ENCODE measurements around the gene SUDS3. TPM values are rescaled to one million over a fixed set of nuclear protein-coding genes. Genes with fewer than 3 reads are reported as not detected.

The SUDS3 gene
- total RNA-seq, 6 experiments from 2014 or later: 9.7 to 15.9 (median 13.6) TPM

DNA sequence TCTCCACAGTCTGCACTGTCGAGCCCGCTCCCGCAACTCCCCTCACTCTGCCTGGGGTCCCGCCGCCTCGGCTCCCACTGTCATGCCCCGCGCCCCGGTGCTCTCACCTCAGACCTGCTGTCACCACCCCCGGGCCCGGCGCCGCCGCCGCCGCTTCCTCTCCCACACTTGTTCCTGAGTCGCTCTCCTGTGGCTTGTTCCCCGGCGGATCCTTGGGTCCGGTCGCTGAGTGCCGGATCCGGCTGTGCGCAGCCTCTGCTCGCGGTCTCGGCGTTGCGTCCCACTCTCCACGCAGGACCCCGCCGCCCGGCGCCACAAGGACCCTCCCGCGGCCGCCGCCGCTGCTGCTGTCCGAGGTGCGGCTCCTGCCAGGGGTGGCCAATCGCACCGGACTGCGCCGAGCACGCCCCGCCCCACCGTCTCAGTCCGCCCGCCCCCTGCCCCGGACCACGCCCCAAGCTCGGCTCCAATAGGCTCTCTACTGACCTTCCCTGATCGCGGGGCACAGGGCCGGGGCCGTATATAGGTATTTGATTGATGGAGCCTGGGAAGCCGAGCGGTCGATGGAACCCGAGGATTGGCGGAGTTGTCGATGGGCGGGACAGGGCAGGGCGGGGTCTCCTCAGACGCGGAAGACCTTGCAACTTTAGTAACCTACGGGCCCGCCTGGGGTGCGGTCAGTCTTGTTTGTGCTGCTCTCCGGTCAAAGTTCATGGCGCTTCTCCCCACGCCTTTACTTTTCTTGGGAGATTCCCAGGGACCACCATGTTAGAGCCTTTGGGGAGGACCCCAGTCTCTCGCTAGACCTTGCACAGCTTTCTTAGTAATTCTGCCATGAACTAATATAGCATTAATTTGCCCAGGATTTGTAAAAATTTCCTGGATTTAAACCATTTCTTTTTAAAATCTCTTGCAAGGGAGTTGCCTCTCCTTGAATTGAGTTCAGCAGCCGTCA, 3.5 kb upstream of the SUDS3 start, which contains the start of gene TAOK3:
Gene TAOK3, minus strand, starts transcription at position 367 of the 955 bp plus-strand sequence. CDS start 117,340 bp downstream, outside the sequence.
- WGBS (ENCODE audit: insufficient coverage, low coverage, low lambda C conversion rate, missing lambda C conversion rate): under 1% methylated on average over 24 of the region's 75 CpGs
- Histone ChIP-seq H3K27me3 (no peaks in the 10 kb centered on the region), H3K9me3 (no peaks in the 10 kb centered on the region), H3K36me3 (no peaks in the 10 kb centered on the region), H3K4me3 (peak within 1 kb of the TSS; percentile 77 to 92 (median 87)), H3K27ac (peak within 1 kb of the TSS; percentile 94 to 98 (median 95)), H3K4me1 (peaks cover 0 to 25% (median 0%) of the 10 kb centered on the region in 4 donors)
- intact Hi-C loops (cut with DNase I): loop anchor here (10.0 kb wide), 2 partner anchors 188 to 248 kb away; no protein-coding TSS in a partner anchor
- peak; percentile 89 for TF ChIP-seq POLR2A (IDR thresholded peaks at IDR 0.05)
- TF ChIP-seq, protein P1, sequence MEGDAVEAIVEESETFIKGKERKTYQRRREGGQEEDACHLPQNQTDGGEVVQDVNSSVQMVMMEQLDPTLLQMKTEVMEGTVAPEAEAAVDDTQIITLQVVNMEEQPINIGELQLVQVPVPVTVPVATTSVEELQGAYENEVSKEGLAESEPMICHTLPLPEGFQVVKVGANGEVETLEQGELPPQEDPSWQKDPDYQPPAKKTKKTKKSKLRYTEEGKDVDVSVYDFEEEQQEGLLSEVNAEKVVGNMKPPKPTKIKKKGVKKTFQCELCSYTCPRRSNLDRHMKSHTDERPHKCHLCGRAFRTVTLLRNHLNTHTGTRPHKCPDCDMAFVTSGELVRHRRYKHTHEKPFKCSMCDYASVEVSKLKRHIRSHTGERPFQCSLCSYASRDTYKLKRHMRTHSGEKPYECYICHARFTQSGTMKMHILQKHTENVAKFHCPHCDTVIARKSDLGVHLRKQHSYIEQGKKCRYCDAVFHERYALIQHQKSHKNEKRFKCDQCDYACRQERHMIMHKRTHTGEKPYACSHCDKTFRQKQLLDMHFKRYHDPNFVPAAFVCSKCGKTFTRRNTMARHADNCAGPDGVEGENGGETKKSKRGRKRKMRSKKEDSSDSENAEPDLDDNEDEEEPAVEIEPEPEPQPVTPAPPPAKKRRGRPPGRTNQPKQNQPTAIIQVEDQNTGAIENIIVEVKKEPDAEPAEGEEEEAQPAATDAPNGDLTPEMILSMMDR (IDR thresholded peaks at IDR 0.05): no peak
- peak; percentile 99 for DNase-seq
- peak; percentile 84 to 95 (median 90) for ATAC-seq

DNA sequence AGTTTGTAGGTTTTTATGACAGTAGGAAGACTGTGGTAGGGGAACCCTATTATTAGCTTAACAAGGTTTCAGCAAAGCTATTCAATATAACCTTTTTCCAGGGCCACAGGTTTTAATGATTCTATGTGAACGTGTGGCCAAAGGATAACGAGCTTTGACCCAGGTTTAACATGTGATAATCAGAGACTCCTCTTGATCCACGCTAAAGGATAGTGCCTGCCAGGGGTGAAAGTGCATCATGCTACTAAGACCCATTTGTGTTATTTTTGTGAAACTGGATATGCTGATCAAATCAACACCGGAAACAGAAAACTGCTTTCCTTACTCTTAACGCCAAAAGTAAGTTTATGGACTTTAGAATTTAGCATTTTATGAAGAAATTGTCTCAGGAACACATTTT, 2.7 kb upstream of the SUDS3 start:
- no peaks in the 10 kb centered on the region for H3K9me3 ChIP-seq
- H3K27ac ChIP-seq: peak overlapping the region; percentile 94 to 98 (median 95)
- H3K4me3 ChIP-seq: peak overlapping the region; percentile 54 to 92 (median 87)
- intact Hi-C loops (cut with DNase I): loop anchor here (10.0 kb wide), 2 partner anchors 189 to 249 kb away; no protein-coding TSS in a partner anchor
- H3K4me1 ChIP-seq: peaks cover 0 to 25% (median 3%) of the 10 kb centered on the region in 4 donors
- TF ChIP-seq POLR2A (IDR thresholded peaks at IDR 0.05): no peak
- TF ChIP-seq, protein P1 (IDR thresholded peaks at IDR 0.05): no peak
- peak; percentile 46 to 59 (median 50) for ATAC-seq
- peak in 1 of 3 donors; percentile 83 for DNase-seq
- H3K36me3 ChIP-seq: no peaks in the 10 kb centered on the region
- H3K27me3 ChIP-seq: no peaks in the 10 kb centered on the region
- WGBS (ENCODE audit: insufficient coverage, low coverage, low lambda C conversion rate, missing lambda C conversion rate): 22% methylated on average over 5 of the region's 5 CpGs

DNA sequence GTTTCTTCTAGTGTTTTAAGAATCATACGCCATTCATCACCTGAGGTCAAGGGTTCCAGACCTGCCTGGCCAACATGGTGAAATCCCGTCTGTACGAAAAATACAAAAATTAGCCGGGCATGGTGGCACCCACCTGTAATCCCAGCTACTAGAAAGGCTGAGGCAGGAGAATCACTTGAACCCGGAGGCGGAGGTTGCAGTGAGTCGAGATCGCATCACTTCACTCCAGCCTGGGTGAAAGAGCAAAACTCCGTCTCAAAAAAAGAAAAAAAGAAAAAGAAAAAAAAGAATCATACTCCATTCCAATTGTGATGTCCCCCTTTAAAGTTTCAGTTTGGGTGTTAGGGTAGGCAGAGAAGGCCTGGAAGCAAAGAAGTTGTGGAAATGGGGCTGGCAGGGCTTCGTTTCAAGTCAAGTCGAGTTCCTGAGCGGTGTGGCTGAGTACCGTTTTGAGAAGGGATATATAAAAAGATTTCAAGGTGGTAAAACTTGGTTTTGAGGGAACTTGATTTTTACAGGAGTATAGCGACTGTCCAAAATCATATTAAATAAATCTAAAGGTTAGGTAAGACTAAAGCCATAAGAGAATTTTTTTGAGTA, 2.1 kb upstream of the SUDS3 start:
- intact Hi-C loops (cut with DNase I): loop anchor here (10.0 kb wide), 2 partner anchors 189 to 249 kb away; no protein-coding TSS in a partner anchor
- H3K9me3 ChIP-seq: no peaks in the 10 kb centered on the region
- peak overlapping the region; percentile 94 to 98 (median 95) for H3K27ac ChIP-seq
- no peak for ATAC-seq
- TF ChIP-seq, protein P1 (IDR thresholded peaks at IDR 0.05): no peak
- TF ChIP-seq POLR2A (IDR thresholded peaks at IDR 0.05): no peak
- peaks cover 0 to 25% (median 3%) of the 10 kb centered on the region in 4 donors for H3K4me1 ChIP-seq
- H3K36me3 ChIP-seq: no peaks in the 10 kb centered on the region
- H3K27me3 ChIP-seq: no peaks in the 10 kb centered on the region
- DNase-seq: no peak
- H3K4me3 ChIP-seq: peak overlapping the region; percentile 54 to 92 (median 87)
- WGBS (ENCODE audit: insufficient coverage, low coverage, low lambda C conversion rate, missing lambda C conversion rate): 34% methylated on average over 12 of the region's 14 CpGs

- Histone ChIP-seq H3K36me3 (peaks cover 0 to under 1% (median 0%) of the 10 kb centered on the region in 4 donors), H3K4me1 (peaks cover 0 to 25% (median 3%) of the 10 kb centered on the region in 4 donors), H3K4me3 (peak overlapping the region in 1 of 3 donors; percentile 54), H3K27ac (peak overlapping the region; percentile 94 to 98 (median 95)), H3K9me3 (no peaks in the 10 kb centered on the region), H3K27me3 (no peaks in the 10 kb centered on the region)
- ATAC-seq (peak in 1 of 4 donors; percentile 2), DNase-seq (no peak)
- TF ChIP-seq, protein P1 (IDR thresholded peaks at IDR 0.05): no peak
- TF ChIP-seq POLR2A (IDR thresholded peaks at IDR 0.05): peak; percentile 17
- intact Hi-C loops (cut with DNase I): loop anchor here (5.0 to 10.0 kb wide), 3 partner anchors 190 to 250 kb away; no protein-coding TSS in a partner anchor
- 30% methylated on average over 5 of the region's 5 CpGs for WGBS (ENCODE audit: insufficient coverage, low coverage, low lambda C conversion rate, missing lambda C conversion rate)
Measured at GRCh38 chr12:118374909-118375308, 1.4 kb upstream of the SUDS3 start.

Data from right lobe of liver (tissue), 6 donors.